ENCODE data around the gene WWOX.

The WWOX gene

GRCh38 chr16:78306361-78306760, 206.9 kb downstream of the WWOX start:
- DNase-seq = no peak

GRCh38 chr16:78307824-78308528, 208.5 kb downstream of the WWOX start:
- DNase-seq = no peak

- no peak for DNase-seq
Measured at GRCh38 chr16:78309763-78310162, 210.3 kb downstream of the WWOX start.

DNA sequence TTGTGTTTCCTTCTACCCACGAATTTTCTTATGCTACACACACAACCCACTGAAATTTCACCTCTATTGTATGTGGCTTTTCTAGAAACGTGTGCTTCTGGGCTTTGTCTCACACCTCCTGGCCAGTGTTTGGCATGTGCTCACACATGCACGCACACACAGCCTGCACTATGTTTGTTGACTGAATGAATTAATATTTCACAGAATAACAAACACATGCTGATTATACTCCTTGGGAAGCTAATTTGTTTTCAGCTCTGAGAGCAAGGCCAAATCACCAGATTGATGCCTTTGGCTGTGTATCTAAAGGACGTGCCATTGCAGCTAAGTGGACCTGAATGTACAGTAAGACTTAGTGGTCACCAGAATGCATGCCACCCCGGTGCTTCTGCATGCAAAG, 210.7 kb downstream of the WWOX start:
- DNase-seq = no peak

DNA sequence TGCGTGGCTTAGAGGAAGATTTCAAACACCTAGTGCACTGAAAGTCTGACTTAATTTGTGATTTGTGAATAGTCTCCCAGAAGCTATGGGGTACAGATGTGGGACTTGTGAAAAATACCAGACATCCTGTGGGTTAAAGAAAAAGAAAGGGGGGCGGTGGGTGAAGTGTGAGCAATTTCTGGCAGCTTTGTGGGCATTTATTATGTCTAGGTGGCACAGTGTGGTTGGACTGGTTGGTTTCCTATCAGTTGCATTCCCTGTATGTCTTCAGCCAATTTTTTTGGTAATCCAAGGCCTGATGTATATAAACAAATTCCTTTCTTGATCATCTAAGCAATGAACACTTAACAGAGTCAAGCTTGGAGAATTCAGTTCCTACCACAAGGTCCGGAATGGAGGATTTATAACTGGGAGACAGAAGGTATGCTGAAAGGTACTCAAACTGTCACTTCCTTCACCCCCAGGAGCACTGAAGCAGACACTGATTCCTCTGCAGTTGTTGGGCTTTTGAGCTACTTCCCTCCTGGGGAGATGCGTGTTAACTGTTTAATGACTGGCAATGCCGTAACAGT, 211.6 kb downstream of the WWOX start:
- DNase-seq = no peak

DNA sequence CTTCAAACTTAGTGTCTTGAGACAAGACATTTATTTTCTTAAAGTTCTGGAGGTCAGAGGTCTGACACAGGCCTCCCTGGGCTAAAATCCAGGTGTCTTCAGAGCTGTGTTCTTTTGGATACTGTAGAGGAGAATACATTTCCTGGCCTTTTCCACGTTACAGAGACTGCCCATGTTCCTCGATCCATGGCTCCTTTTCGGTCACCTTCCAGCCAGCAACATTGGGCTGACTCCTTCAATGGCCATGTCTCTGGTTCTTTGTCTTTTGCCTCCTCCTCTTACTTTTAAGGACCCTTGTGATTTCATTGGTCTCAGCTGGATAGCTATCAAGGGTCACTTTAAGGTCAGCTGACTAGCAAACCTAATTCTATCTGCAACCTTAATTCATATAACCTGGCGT, 212.4 kb downstream of the WWOX start:
- no peak for DNase-seq

DNA sequence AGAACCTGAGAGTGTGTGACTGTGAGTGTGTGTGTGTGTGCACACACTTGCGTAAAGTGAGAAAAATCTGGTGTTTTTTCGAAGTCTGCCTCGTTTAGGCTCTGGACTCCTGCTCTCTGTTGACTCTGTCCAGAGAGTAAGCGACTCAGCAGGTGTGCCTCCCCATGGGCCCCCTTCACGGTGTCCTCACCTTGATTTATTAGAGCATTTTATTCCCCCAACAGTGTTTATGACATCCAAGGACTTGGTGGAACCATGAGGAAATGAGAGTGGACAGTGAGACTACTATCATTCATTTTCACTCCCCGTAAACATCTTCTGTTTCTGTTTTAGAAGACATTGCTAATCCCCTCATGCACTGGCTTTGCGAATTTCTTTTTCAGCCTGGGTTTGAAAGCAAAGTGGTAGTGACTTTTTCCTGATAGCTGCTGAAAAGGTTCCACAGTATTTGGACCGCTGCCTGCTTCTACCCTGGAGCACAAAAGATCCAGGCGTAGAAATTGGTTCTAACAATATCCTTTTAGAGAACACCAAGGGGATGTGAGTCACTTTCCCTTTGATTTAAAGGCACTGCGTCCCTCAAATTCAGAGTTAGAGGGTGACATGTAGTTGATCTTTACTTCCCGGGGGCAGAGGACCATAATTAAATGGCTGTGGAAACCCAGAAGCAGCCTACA, 218.2 kb downstream of the WWOX start:
- no peak for DNase-seq

DNA sequence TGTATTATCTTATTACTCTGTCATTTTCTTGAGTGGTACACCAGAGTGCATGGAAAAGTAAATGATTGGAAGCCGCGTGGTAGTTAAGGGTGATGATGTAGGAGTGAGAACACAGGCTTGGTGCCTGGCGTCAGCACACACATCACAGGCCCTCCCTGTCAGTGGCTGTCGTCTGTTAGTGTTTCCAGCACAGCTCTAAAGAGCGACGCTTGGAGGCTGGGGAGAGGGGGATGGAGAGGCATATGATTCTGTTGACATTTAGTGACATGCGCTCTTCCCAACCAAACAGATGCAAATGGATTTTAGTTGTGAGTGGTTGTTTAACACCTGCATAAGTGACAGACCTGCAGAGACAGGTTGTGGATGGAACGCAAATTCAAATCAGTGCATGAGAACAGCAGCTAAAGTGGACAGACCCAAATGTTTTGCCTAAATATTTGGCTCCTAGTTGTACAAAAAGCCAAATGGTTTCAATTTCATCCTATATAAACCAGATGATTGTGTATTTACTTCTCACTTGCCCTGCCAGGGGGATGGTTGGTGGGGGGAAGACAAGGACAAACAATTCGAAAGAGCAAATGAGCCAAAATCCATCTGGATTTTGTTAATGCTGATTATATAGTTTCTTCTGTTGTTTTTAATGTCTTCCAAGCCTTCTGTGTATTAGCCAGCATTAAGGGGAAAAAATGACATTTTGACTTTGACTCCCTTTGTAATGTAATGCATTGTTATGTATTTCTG, 222.3 kb downstream of the WWOX start:
- DNase-seq = no peak

- no peak for DNase-seq
Measured at GRCh38 chr16:78323315-78323714, 223.9 kb downstream of the WWOX start.

DNA sequence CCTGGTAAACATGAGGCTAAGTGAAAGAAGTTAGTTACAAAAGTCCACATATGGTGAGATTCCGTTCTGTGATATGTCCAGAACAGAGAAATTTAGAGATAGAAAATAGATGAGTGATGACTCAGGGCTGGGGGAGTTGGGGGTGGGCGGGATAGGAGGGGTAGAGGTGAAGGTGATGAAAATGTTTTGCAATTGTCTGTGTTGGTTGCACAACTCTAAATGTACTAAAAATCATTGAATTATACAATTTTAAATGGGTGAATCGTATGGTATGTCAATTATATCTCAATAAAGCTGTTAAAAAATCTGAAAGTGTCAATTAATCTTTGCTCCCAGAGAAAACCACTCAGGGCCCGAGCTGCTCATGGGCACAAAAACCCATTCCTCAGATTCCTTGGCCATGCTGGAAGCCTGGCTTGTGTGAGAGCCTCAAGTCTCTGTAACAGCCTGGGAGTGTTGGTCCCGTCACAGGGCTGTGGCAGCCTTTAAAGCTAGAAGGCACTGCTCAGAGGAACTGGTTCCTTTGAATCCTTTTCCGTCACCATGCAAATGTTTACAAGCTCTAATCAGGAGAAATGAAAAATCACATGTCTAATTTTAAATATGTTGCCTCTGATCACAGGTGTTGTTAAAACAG, 225.3 kb downstream of the WWOX start:
- no peak for DNase-seq

DNA sequence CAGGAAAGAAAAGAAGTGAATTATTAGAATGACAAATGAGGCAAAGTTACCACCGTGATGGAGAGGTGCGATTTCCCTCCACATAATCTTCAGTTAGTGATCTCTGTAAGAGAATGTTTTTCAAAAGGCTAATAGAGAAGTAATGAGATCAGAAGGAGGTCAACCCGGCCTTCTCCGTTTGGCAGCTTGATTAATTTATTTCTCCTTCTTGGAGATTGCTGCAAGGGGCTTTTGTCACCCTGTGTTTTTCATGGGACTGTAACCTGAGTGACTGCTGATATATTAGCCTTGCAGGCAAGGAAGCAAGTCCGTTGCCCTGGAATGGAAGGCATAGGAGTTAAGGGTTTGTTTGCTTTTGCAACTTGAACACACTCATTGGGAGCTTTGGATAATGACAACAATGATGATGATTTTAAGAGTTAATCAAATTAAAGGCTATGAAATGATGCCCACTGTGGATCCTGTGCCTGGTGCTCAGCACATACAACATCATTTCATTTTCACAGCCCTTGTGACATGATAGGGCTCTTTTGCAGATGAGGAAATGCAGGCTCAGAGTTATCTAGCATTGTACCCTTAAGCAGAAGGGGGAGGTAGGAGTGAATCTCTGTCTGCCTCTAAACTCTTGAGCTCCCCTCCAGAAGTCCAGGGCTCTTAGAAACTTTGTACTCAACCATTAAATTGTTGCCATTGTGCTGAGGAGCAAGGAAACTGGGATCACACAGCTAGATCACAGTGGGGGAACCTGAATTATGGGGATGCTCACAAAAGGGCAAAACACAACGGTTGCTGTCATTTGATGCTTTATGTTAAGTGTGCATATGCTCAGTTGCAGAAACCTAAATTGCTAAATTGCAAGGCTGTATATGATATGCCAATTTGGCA, 226.3 kb downstream of the WWOX start:
- DNase-seq = no peak

DNA sequence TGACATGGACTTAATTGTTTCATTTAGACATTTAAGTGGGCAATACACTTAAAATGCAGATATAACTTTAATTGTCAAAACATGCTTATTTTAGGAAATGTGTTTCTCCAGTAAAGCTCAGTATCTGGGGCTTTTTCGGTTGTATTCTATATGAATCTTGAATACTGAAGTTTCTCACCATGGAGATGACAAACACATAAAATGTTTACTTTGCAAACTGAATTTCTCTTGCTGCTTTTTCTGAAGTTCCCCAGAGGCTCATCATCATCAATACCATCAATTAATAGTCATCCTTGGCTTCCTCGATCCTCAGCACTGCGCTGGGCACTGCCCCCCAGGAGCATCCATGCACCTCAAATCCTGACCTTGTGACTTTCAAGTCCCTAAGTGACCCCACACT, 227.3 kb downstream of the WWOX start:
- no peak for DNase-seq

DNA sequence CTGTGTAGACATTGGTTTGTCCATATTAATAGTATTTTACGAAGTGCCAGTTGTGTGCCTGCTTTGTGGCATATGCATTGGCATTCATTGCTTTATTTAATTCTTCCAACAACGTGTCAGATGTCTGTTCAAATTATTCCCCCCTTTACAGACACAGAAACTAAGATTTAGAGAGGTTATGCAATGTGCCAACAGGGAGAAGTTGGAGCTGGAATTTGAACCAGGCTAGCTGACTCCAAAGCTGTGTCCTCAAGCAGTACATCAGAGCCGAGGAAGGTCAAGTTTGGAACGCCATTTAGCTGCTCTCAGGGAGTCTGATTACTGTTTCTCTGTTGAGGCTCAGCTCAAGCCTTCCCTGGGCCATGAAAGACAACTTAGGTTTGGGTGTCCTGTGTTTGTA, 232.3 kb downstream of the WWOX start:
- no peak for DNase-seq

DNA sequence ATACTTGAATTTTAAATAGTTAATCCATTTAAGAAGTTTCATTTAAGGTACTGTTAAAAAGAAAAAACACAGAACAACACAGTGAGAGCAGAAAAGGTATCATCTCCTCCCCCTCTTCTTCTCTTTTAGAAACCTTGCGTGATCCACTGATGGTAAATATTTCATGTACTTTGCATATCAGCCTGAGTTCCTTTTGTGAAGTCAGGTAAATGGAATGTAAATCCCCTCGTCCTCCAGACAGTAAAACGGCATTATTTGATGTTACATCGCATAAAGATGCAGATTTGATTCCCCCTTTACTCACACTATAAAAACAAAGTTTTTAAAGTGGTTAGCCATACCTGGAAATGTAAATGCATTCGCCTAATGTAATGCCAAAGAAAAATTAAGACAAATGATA, 234.4 kb downstream of the WWOX start:
- DNase-seq = no peak

- no peak for DNase-seq
Measured at GRCh38 chr16:78340590-78340989, 241.1 kb downstream of the WWOX start.

DNA sequence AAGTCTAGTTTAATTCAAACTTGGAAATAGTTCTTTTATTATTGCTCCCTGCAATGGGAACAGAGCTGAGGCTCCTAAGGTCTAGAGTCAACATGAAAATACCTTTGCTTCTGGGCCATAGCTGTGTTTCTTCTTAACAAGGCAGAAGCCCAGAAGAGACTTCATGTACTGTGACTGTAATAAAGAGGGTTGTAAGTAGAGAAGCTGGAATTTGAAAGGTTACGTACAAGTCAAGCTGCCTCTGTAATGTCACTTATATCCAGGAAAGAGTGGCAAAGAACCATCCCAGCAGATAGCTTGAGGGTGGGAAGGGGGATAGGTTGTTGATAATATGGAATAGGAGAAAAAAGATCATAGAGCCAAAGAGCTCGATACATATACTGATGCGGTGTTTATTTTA, 248.6 kb downstream of the WWOX start:
- no peak for DNase-seq

- no peak for DNase-seq
Measured at GRCh38 chr16:78348886-78349285, 249.4 kb downstream of the WWOX start.

DNA sequence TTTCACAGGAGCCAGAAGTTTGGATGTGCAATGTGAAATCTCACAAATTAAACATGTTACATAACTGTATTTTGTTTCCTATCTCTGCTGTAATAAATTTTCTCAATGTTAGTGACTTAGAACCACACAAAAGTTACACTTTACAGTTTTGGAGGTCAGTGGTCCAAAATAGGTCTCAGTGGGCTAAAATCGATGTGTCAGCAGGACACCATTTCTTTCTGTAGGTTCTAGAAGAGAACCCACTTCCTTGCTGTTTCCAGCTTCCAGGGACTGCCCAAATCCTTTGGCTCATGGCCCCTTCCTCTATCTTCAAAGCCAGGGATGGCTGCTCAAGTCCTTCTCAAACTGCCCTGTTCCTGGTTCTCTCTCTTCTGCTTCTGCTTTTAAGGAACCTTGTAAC, 252.7 kb downstream of the WWOX start:
- no peak for DNase-seq

DNA sequence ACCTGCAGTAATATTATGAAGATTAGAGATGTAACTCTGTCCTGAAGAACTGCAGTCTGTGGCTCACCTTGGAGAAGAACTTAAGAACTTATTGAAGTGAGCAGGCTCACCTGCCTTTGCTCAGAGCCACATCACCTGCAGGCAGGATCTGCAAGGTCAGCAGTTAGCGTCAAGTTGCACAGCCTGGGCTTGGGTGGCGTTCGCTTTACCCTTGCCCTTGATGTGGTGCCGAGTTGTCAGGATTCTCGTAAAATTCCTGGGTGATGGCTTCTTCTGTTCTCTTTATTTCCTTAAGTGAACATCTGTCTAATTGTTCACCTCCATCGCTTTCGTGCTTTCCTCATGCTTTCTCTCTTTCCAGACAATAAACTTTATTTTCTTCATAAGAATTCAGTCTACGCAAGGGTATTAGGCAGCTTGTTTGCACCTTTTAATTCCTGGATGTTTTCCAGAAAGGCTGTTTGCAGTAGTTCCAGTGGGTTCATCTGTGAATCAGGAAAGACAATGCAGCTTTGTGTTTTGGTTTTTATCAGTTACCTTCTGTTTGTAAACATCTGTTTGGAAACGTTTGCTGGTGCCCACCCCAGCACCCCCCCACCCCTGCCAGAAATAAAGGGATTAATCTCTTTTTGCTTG, 254.3 kb downstream of the WWOX start:
- DNase-seq = no peak

DNA sequence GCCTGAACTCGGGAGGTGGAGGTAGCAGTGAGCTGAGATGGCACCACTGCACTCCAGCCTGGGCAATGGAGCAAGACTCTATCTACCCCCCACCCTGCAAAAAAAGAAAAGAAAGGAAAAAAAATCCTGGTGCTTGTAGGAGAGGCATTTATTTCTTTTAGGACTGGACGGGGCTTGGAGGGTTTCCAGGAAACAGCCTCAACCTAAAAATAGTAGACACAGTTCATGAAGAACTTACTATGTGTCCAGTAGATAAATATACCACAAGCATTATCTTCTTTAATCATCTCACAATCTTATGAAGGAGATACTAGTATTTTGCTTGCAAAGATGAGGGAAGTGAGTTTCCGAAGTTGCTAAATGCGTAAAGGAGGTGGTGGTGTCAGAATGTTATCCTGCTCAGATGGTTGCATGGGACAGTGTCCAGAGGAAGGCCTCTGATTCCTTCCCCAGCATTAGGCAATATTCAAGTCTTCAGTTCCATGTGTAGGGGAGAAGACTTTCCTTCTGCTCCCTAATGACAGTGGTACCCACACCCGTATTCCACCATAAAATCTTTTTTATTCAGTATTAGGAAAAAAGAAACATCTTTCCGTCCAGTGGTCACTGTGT, 263.2 kb downstream of the WWOX start:
- no peak for DNase-seq
